Smooth muscle cell (in vitro differentiated cells): ENCODE results near the gene KBTBD13. TPM values are rescaled to one million over a fixed set of nuclear protein-coding genes. Genes with fewer than 3 reads are reported as not detected.

ENCODE experiments used
- DNase-seq: peaks from one replicate; lab custom pipeline; 2025; ENCODE audit not compliant: unreplicated experiment; lab: John Stamatoyannopoulos, UW
- H2AFZ ChIP-seq: fragments of 200-600 bp; sonication (generic); 2 replicates; pipeline ENCODE4 v1.6.0; 2016; ENCODE audit warnings: antibody characterized with exemption, low read depth, mild to moderate bottlenecking
- H3F3A ChIP-seq: fragments of 200-600 bp; sonication (generic); 2 replicates; pipeline ENCODE4 v1.6.0; 2017; ENCODE audit warnings: antibody characterized with exemption, low read depth
- H3K27ac ChIP-seq: fragments of 200-600 bp; sonication (generic); 2 replicates; pipeline ENCODE4 v1.5.1; 2016; ENCODE audit warnings: low read depth, mild to moderate bottlenecking
- H3K27me3 ChIP-seq: fragments of 200-600 bp; sonication (generic); 2 replicates; pipeline ENCODE4 v1.6.1; 2016; ENCODE audit warnings: low read depth, mild to moderate bottlenecking
- H3K36me3 ChIP-seq: fragments of 200-600 bp; sonication (generic); 2 replicates; pipeline ENCODE4 v1.5.1; 2016; ENCODE audit warnings: low read depth
- H3K4me1 ChIP-seq: fragments of 200-600 bp; sonication (generic); 2 replicates; pipeline ENCODE4 v1.5.1; 2016; ENCODE audit warnings: low read depth
- H3K4me2 ChIP-seq: fragments of 200-600 bp; sonication (generic); 2 replicates; pipeline ENCODE4 v1.6.0; 2016; ENCODE audit warnings: mild to moderate bottlenecking
- H3K4me3 ChIP-seq: fragments of 200-600 bp; sonication (generic); 2 replicates; pipeline ENCODE4 v1.5.1; 2016; ENCODE audit warnings: mild to moderate bottlenecking
- H3K79me2 ChIP-seq: fragments of 200-600 bp; sonication (generic); 2 replicates; pipeline ENCODE4 v1.6.0; 2016; ENCODE audit warnings: low read depth, mild to moderate bottlenecking
- H3K9ac ChIP-seq: fragments of 200-600 bp; sonication (generic); 2 replicates; pipeline ENCODE4 v1.6.0; 2016; ENCODE audit warnings: low read depth
- H3K9me3 ChIP-seq: fragments of 200-600 bp; sonication (generic); replicated peaks from 2 replicates; pipeline ENCODE4 v1.5.1; 2016; ENCODE audit warnings: low read depth
- H4K20me1 ChIP-seq: fragments of 200-600 bp; sonication (generic); 2 replicates; pipeline ENCODE4 v1.6.0; 2016; ENCODE audit warnings: low read depth
- WGBS: methylation state at CpG from one replicate; pipeline ENCODE4 v1.1.7; 2016; ENCODE audit warnings: low lambda C conversion rate; 5-methylcytosine and 5-hydroxymethylcytosine counted together
- polyA plus RNA-seq: library from polyadenylated mRNA; unstranded; fragments of >200 nt; fragmentation: Nextera tagmentation; extraction: Ambion mirVana; gene quantifications from 2 replicates; pipeline ENCODE4 v1.2.1, GENCODE V29; 2016
- total RNA-seq: library from RNA; depleted of rRNA; stranded (reverse); fragments of >200 nt; gene quantifications from 2 replicates; pipeline ENCODE4 v1.2.3, GENCODE V29; 2014
- TF ChIP-seq, protein P1 (sequence below): fragments of 200-600 bp; sonication (generic); IDR thresholded peaks from 2 replicates; pipeline ENCODE4 v1.5.1; 2017; ENCODE audit warnings: borderline replicate concordance, mild to moderate bottlenecking, antibody characterized with exemption; ENCODE audit not compliant: insufficient read depth, poor library complexity, severe bottlenecking

Gene KBTBD13
- not detected in 2 replicates for total RNA-seq
- polyA plus RNA-seq, result 0.11 and 0.66 TPM in 2 replicates

DNA sequence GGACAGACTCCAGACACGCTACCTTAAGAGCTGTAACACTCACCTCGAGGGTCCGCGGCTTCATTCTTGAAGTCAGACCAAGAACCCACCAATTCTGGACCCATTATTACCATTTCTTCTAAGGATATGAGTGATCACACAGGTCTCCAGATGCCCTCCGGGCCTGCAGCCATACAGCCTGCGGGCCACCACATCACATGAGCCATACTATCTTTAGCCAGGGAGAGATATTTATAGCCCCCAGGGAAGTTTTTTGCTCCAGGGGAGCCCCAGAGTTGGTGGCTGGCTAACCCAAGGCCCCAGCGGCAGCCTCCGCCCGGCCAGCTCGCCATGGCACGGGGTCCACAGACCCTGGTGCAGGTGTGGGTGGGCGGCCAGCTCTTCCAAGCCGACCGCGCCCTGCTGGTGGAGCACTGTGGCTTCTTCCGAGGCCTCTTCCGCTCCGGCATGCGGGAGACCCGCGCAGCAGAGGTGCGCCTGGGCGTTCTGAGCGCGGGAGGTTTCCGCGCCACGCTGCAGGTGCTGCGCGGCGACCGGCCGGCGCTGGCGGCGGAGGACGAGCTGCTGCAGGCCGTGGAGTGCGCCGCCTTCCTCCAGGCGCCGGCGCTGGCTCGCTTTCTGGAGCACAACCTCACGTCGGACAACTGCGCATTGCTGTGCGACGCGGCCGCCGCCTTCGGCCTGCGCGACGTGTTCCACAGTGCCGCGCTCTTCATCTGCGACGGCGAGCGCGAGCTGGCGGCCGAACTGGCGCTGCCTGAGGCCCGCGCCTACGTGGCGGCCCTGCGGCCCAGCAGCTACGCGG is at the start of gene KBTBD13:
Gene KBTBD13, plus strand, starts transcription at position 261 of the 805 bp plus-strand sequence. Its CDS starts 70 bp downstream, at position 331.
- H3K9me3 ChIP-seq, result no peaks in the 10 kb centered on the region
- peaks cover under 1% of the 10 kb centered on the region for H3K4me1 ChIP-seq
- no peak within 1 kb of the TSS for H3K4me2 ChIP-seq
- no peaks in the 10 kb centered on the region for H4K20me1 ChIP-seq
- no peak for DNase-seq
- WGBS, result 97% methylated on average over 67 of the region's 73 CpGs
- H2AFZ ChIP-seq, result no peak within 1 kb of the TSS
- H3K27me3 ChIP-seq, result no peaks in the 10 kb centered on the region
- H3K79me2 ChIP-seq, result no peaks in the 10 kb centered on the region
- H3K4me3 ChIP-seq, result no peak within 1 kb of the TSS
- H3K9ac ChIP-seq, result no peak within 1 kb of the TSS
- no peak within 1 kb of the TSS for H3K27ac ChIP-seq
- TF ChIP-seq, protein P1, sequence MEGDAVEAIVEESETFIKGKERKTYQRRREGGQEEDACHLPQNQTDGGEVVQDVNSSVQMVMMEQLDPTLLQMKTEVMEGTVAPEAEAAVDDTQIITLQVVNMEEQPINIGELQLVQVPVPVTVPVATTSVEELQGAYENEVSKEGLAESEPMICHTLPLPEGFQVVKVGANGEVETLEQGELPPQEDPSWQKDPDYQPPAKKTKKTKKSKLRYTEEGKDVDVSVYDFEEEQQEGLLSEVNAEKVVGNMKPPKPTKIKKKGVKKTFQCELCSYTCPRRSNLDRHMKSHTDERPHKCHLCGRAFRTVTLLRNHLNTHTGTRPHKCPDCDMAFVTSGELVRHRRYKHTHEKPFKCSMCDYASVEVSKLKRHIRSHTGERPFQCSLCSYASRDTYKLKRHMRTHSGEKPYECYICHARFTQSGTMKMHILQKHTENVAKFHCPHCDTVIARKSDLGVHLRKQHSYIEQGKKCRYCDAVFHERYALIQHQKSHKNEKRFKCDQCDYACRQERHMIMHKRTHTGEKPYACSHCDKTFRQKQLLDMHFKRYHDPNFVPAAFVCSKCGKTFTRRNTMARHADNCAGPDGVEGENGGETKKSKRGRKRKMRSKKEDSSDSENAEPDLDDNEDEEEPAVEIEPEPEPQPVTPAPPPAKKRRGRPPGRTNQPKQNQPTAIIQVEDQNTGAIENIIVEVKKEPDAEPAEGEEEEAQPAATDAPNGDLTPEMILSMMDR, result no peak
- H3F3A ChIP-seq, result no peaks in the 10 kb centered on the region
- H3K36me3 ChIP-seq, result no peaks in the 10 kb centered on the region

DNA sequence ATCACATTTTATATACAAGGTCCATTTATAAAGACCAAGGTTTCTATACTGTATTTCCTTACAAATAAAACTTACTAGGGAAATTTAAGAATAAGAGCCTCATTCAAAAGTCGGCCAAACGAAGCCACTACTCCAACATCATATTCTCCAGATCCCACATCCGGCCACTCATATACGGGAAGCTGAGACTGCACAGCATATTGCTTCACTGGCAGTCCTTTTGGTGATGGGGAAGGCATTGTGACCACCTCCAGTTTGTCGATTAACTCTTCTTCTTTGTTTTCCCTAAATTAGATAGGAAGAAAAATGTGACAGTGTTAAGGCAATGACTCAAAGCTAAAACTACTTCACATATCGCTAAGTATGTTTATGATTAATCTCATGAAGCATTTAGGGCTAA is 49.8 kb upstream of the KBTBD13 start:
- H3K27ac ChIP-seq, result no peak overlapping the region
- peaks cover 13% of the 10 kb centered on the region for H3K79me2 ChIP-seq
- TF ChIP-seq, protein P1, result no peak

DNA sequence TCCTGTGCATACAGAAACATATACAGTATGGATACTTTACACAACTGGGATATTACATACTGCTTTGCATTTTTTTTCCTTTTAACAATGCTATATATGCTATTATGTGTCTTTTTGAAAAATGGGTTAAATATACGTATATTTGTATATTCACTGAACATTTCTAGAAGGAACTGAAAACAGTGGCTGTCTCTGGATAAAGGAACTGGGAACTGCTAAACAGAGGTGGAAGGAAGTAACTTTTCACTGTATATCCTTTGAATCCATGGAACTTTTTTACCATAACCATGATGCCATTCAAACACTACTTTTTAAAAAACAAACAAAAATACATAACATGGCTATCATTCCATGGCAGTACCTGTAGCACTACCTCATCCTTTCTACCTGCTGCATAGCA is 49.0 kb upstream of the KBTBD13 start:
- H3K4me3 ChIP-seq, result no peak overlapping the region

More for the DNA sequence above, 49.8 kb upstream of the KBTBD13 start:
- Histone ChIP-seq H3K9me3 (no peaks in the 10 kb centered on the region), H3K27me3 (no peaks in the 10 kb centered on the region), H2AFZ (no peak overlapping the region), H3K4me3 (no peak overlapping the region), H3K4me1 (peaks cover 13% of the 10 kb centered on the region), H4K20me1 (no peaks in the 10 kb centered on the region), H3K36me3 (no peaks in the 10 kb centered on the region), H3K4me2 (no peak overlapping the region), H3K9ac (no peak overlapping the region), H3F3A (no peaks in the 10 kb centered on the region)
- DNase-seq, result no peak
- 98% methylated on average over 6 of the region's 6 CpGs for WGBS

More for the DNA sequence above, 49.0 kb upstream of the KBTBD13 start:
- no peak for DNase-seq
- no peaks in the 10 kb centered on the region for H3K9me3 ChIP-seq
- H3K36me3 ChIP-seq, result no peaks in the 10 kb centered on the region
- 97% methylated on average over 1 of the region's 1 CpG for WGBS
- peaks cover 13% of the 10 kb centered on the region for H3K4me1 ChIP-seq
- no peak overlapping the region for H3K9ac ChIP-seq
- H4K20me1 ChIP-seq, result no peaks in the 10 kb centered on the region
- H3F3A ChIP-seq, result no peaks in the 10 kb centered on the region
- no peak overlapping the region for H2AFZ ChIP-seq
- H3K27me3 ChIP-seq, result no peaks in the 10 kb centered on the region
- H3K27ac ChIP-seq, result no peak overlapping the region
- H3K79me2 ChIP-seq, result peaks cover 13% of the 10 kb centered on the region
- H3K4me2 ChIP-seq, result peak overlapping the region; percentile 94
- TF ChIP-seq, protein P1, result no peak
